Stimulated activated CD8-positive, alpha-beta memory T cell treated with anti-CD3 and anti-CD28 coated beads, Interleukin-12 subunit alpha, Interleukin-12 subunit beta, amount 100 ng/mL, for 1 hour (primary cell): ENCODE results near the gene ANKRD63.

ENCODE experiments used
- DNase-seq: peaks from one replicate; pipeline ENCODE4 v3.0.0-alpha.2; 2020; ENCODE audit warnings: low read depth

The ANKRD63 gene

GRCh38 chr15:40282869-40283614, at the start of gene ANKRD63:
Gene ANKRD63 (minus strand): TSS chr15:40283064. CDS start chr15:40282586, 478 bp downstream.
- DNase-seq: no peak

- DNase-seq: no peak
These were observed 49.4 kb upstream of the ANKRD63 start for GRCh38 chr15:40332113-40332781.

- no peak for DNase-seq
These were observed 48.8 kb upstream of the ANKRD63 start for GRCh38 chr15:40331637-40332036.

GRCh38 chr15:40331026-40331425, 48.2 kb upstream of the ANKRD63 start:
- no peak for DNase-seq

GRCh38 chr15:40330368-40330836, 47.5 kb upstream of the ANKRD63 start:
- DNase-seq: no peak

GRCh38 chr15:40329804-40330203, 46.9 kb upstream of the ANKRD63 start:
- no peak for DNase-seq

GRCh38 chr15:40328751-40329150, 45.9 kb upstream of the ANKRD63 start:
- no peak for DNase-seq

GRCh38 chr15:40328176-40328575, 45.3 kb upstream of the ANKRD63 start:
- no peak for DNase-seq

GRCh38 chr15:40327457-40327856, 44.6 kb upstream of the ANKRD63 start:
- no peak for DNase-seq

GRCh38 chr15:40325700-40326099, 42.8 kb upstream of the ANKRD63 start:
- no peak for DNase-seq

- no peak for DNase-seq
These were observed 42.3 kb upstream of the ANKRD63 start for GRCh38 chr15:40325188-40325587.

GRCh38 chr15:40323953-40324937, 41.4 kb upstream of the ANKRD63 start:
- DNase-seq: no peak

- peak; percentile 81 for DNase-seq
These were observed 40.5 kb upstream of the ANKRD63 start, which contains the start of gene INAFM2 for GRCh38 chr15:40323239-40323952. Gene INAFM2 (plus strand): TSS chr15:40323692. CDS start chr15:40324056, 364 bp downstream.

GRCh38 chr15:40322531-40323238, 39.8 kb upstream of the ANKRD63 start:
- DNase-seq: no peak

- no peak for DNase-seq
These were observed 38.1 kb upstream of the ANKRD63 start for GRCh38 chr15:40320931-40321371.

- DNase-seq: no peak
These were observed 37.5 kb upstream of the ANKRD63 start for GRCh38 chr15:40320409-40320808.

GRCh38 chr15:40317580-40317979, 34.7 kb upstream of the ANKRD63 start:
- DNase-seq: no peak

GRCh38 chr15:40316931-40317330, 34.1 kb upstream of the ANKRD63 start:
- DNase-seq: no peak

GRCh38 chr15:40314723-40315276, 31.9 kb upstream of the ANKRD63 start:
- DNase-seq: no peak
